ENCODE measurements around the gene ZNF19. TPM values are rescaled to one million over a fixed set of nuclear protein-coding genes. Genes with fewer than 3 reads are reported as not detected.

Gene ZNF19
- polyA plus RNA-seq, 4 donors, result 1.3 to 8.3 (median 1.9) TPM

DNA sequence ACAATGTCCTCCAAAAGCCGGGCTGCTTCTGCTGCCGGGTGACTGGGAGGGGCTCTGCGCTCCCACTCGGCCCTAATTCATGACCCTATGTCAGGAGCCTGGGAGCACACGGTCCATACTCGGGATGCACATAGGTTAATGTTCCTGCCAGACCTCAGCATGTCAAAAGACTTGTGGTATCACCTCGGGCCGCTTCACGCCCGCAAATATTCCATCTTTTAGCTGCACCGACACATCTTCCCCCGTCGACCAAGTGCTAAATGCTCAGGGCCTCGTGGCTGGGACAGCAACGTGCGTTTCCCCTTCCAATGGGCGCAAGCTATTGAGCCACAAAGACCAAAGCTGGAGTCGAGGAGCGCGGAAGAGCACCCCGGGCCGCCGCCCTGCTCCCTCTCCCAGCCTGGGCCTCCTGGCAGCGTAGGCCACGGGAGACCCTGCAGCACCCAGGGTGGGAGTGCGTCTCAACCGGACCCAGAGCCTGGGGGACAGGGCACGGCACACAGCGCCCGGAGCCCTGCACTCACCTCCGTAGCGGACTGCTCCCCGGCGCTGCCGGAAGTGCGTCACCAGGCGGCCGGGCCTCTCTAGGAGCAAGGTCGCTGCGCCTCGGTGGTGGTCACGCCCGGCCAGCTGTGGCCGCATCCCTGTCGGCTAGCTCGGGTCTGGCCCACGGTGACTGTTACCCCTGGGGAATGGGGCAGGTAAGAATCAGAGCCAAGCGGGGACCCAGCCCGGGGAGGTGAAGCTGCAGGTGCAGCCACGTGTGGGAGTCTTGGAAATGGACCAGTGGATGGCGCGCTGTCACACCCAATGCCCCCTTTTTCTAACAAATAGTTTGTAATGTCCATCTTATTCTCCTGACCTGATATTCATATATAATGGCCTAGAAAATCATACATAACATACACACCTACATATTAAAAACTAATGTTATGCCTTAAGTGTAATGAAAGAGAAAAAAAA, 27.2 kb downstream of the ZNF19 start, which contains the start of gene ZNF23:
ZNF23 (minus strand) TSS at position 562 of the 963 bp plus-strand sequence. CDS start 5,451 bp downstream, outside the sequence.
- H3K27me3 ChIP-seq (ENCODE audit: control insufficient read depth in 3 of 3, insufficient read depth in 3 of 3, low read length in 3 of 3), result no peaks in the 10 kb centered on the region

DNA sequence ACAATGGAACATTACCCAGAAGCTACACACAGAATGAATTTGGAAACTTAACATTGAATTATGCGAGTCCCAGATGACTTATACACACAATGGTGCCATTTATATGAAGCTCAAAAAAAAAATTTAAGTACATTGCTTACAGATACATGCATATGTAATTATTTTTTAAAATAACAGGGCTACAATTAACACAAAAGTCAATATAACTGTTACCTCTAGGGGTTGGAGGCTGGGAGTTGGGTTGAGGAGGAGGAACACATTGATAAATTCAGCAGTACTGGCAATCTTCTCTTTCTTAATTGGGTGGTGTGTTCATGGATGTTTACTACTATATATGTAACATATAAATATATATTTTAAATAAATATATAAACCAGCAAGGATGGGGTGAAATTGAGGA, 28.2 kb downstream of the ZNF19 start:
- Histone ChIP-seq H3K4me3 (ENCODE audit: low read depth in 1 of 3, low read length in 3 of 3) (no peak overlapping the region), H3K36me3 (ENCODE audit: control insufficient read depth in 3 of 3, insufficient read depth in 2 of 3, low read depth in 1 of 3, low read length in 3 of 3) (peaks cover 0 to 10% (median under 1%) of the 10 kb centered on the region in 3 donors), H3K27ac (ENCODE audit: low read depth in 1 of 3, low read length in 2 of 3) (no peak overlapping the region), H3K9me3 (ENCODE audit: control insufficient read depth in 2 of 2, insufficient read depth in 1 of 2, low read depth in 1 of 2, low read length in 1 of 2) (no peaks in the 10 kb centered on the region), H3K27me3 (ENCODE audit: control insufficient read depth in 3 of 3, insufficient read depth in 3 of 3, low read length in 3 of 3) (no peaks in the 10 kb centered on the region), H3K4me1 (ENCODE audit: control insufficient read depth in 3 of 3, insufficient read depth in 2 of 3, low read depth in 1 of 3, low read length in 2 of 3) (no peaks in the 10 kb centered on the region)
- DNase-seq (no peak), FAIRE-seq (no peak)
- 93 to 98% (median 93%) methylated on average over 1 of the region's 1 CpG for WGBS, 3 donors

More for the DNA sequence above, 27.2 kb downstream of the ZNF19 start, which contains the start of gene ZNF23:
- no peak for FAIRE-seq
- DNase-seq, result peak; percentile 81 to 91
- H3K27ac ChIP-seq (ENCODE audit: low read depth in 1 of 3, low read length in 2 of 3), result peak within 1 kb of the TSS; percentile 58 to 94 (median 69)
- H3K9me3 ChIP-seq (ENCODE audit: control insufficient read depth in 2 of 2, insufficient read depth in 1 of 2, low read depth in 1 of 2, low read length in 1 of 2), result no peaks in the 10 kb centered on the region
- peak within 1 kb of the TSS; percentile 53 to 92 (median 77) for H3K4me3 ChIP-seq (ENCODE audit: low read depth in 1 of 3, low read length in 3 of 3)
- WGBS, 3 donors, result 0 to 1% (median 0%) methylated on average over 51 to 52 of the region's 52 CpGs
- H3K36me3 ChIP-seq (ENCODE audit: control insufficient read depth in 3 of 3, insufficient read depth in 2 of 3, low read depth in 1 of 3, low read length in 3 of 3), result peaks cover 0 to 2% (median 0%) of the 10 kb centered on the region in 3 donors
- no peaks in the 10 kb centered on the region for H3K4me1 ChIP-seq (ENCODE audit: control insufficient read depth in 3 of 3, insufficient read depth in 2 of 3, low read depth in 1 of 3, low read length in 2 of 3)

DNA sequence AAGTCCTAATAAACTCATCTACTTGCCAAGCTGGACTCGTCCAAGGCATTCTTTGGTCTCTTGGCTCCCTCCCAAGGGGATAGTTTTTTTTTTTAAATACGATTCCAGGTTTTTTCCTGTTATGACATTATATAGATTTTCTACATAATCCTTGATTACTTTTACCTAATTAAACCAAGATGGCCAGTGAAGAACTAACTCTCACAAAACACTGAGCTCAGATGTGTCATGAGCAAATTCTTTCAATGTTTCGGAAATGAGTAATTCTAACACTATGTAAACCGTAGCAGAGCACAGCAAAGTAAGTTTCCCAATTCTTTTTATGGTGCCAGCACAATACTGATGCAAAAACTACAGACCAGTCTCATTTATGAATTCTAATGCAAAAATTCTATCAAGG, 28.9 kb downstream of the ZNF19 start:
- H3K4me3 ChIP-seq (ENCODE audit: low read depth in 1 of 3, low read length in 3 of 3), result no peak overlapping the region
- FAIRE-seq, result no peak
- 76 to 97% (median 87%) methylated on average over 4 of the region's 4 CpGs for WGBS, 3 donors

DNA sequence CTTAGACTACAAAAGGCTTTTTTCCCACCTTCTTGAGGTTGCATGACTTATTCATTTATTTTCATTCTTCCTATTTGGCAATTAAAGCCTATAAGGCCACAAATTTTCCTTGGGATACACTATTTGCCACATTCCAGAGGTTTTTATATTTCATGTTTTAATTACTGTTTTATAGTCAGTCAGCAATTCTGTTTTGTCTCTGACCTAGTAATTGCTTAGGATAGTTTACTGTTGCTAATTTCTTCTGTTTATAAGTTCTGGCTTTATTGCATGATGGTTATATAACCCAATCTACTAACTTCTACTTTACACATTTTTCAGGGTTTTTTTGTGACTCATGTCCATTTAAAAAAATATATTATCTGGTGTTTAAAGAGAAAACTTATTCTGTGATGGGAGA, 29.6 kb downstream of the ZNF19 start:
- Histone ChIP-seq H3K4me1 (ENCODE audit: control insufficient read depth in 3 of 3, insufficient read depth in 2 of 3, low read depth in 1 of 3, low read length in 2 of 3) (no peaks in the 10 kb centered on the region), H3K27me3 (ENCODE audit: control insufficient read depth in 3 of 3, insufficient read depth in 3 of 3, low read length in 3 of 3) (no peaks in the 10 kb centered on the region), H3K27ac (ENCODE audit: low read depth in 1 of 3, low read length in 2 of 3) (no peak overlapping the region), H3K9me3 (ENCODE audit: control insufficient read depth in 2 of 2, insufficient read depth in 1 of 2, low read depth in 1 of 2, low read length in 1 of 2) (peaks cover 0 to 2% of the 10 kb centered on the region in 2 donors), H3K36me3 (ENCODE audit: control insufficient read depth in 3 of 3, insufficient read depth in 2 of 3, low read depth in 1 of 3, low read length in 3 of 3) (peaks cover 0 to 23% (median 2%) of the 10 kb centered on the region in 3 donors), H3K4me3 (ENCODE audit: low read depth in 1 of 3, low read length in 3 of 3) (no peak overlapping the region)
- no peak for DNase-seq
- FAIRE-seq, result no peak

More for the DNA sequence above, 28.9 kb downstream of the ZNF19 start:
- H3K9me3 ChIP-seq (ENCODE audit: control insufficient read depth in 2 of 2, insufficient read depth in 1 of 2, low read depth in 1 of 2, low read length in 1 of 2), result peaks cover 0 to 2% of the 10 kb centered on the region in 2 donors
- no peaks in the 10 kb centered on the region for H3K4me1 ChIP-seq (ENCODE audit: control insufficient read depth in 3 of 3, insufficient read depth in 2 of 3, low read depth in 1 of 3, low read length in 2 of 3)
- H3K27ac ChIP-seq (ENCODE audit: low read depth in 1 of 3, low read length in 2 of 3), result no peak overlapping the region
- no peak for DNase-seq
- H3K36me3 ChIP-seq (ENCODE audit: control insufficient read depth in 3 of 3, insufficient read depth in 2 of 3, low read depth in 1 of 3, low read length in 3 of 3), result peaks cover 0 to 16% (median 2%) of the 10 kb centered on the region in 3 donors
- no peaks in the 10 kb centered on the region for H3K27me3 ChIP-seq (ENCODE audit: control insufficient read depth in 3 of 3, insufficient read depth in 3 of 3, low read length in 3 of 3)

DNA sequence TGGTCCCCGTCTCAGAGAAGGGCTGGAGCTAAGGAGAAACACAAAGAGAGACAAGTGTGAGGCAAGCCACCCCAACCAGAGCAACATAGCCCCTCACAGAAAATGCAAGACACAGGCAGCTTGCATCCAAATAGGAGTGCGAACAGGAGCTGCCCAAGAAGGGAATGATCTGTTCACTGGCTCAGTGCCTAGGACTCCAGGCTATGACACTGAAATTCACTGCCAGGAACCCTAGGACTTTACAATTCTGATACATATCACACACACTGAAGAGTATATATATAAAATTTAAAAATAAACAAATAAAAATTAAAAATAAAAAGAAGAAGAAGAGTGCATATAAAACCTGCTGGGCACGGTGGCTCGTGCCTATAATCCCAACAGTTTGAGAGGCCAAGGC, 32.3 kb downstream of the ZNF19 start:
- DNase-seq, result no peak
- H3K9me3 ChIP-seq (ENCODE audit: control insufficient read depth in 2 of 2, insufficient read depth in 1 of 2, low read depth in 1 of 2, low read length in 1 of 2), result peaks cover 0 to 15% of the 10 kb centered on the region in 2 donors
- no peaks in the 10 kb centered on the region for H3K27me3 ChIP-seq (ENCODE audit: control insufficient read depth in 3 of 3, insufficient read depth in 3 of 3, low read length in 3 of 3)
- no peak overlapping the region for H3K27ac ChIP-seq (ENCODE audit: low read depth in 1 of 3, low read length in 2 of 3)
- no peaks in the 10 kb centered on the region for H3K4me1 ChIP-seq (ENCODE audit: control insufficient read depth in 3 of 3, insufficient read depth in 2 of 3, low read depth in 1 of 3, low read length in 2 of 3)
- H3K36me3 ChIP-seq (ENCODE audit: control insufficient read depth in 3 of 3, insufficient read depth in 2 of 3, low read depth in 1 of 3, low read length in 3 of 3), result peaks cover 5 to 38% (median 15%) of the 10 kb centered on the region in 3 donors
- WGBS, 3 donors, result 93 to 97% (median 95%) methylated on average over 4 of the region's 4 CpGs
- no peak overlapping the region for H3K4me3 ChIP-seq (ENCODE audit: low read depth in 1 of 3, low read length in 3 of 3)
- FAIRE-seq, result no peak

DNA sequence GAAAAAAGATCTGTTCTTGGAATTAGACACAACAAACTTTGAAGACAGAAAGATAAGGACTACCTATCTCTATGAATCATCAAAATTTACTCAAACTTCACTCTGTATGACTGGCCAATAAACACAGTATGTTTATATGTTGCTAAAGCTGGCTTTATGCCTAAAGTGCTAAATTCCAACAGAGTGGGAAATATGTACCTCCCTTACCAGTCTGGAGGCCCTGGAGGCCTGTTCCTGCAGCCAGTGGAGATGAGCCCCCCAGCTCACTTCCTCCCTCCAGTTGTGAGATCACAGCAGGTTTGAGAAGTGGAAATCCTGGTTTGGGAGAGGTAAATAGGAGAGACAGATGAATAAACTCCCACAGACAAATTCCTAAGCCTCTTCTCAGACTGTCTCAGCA, 36.1 kb downstream of the ZNF19 start:
- no peak overlapping the region for H3K27ac ChIP-seq (ENCODE audit: low read depth in 1 of 3, low read length in 2 of 3)
- no peak overlapping the region for H3K4me3 ChIP-seq (ENCODE audit: low read depth in 1 of 3, low read length in 3 of 3)
- DNase-seq (no peak), FAIRE-seq (no peak)
- H3K36me3 ChIP-seq (ENCODE audit: control insufficient read depth in 3 of 3, insufficient read depth in 2 of 3, low read depth in 1 of 3, low read length in 3 of 3), result peaks cover 21 to 46% (median 38%) of the 10 kb centered on the region in 3 donors
- no peaks in the 10 kb centered on the region for H3K4me1 ChIP-seq (ENCODE audit: control insufficient read depth in 3 of 3, insufficient read depth in 2 of 3, low read depth in 1 of 3, low read length in 2 of 3)
- no peaks in the 10 kb centered on the region for H3K27me3 ChIP-seq (ENCODE audit: control insufficient read depth in 3 of 3, insufficient read depth in 3 of 3, low read length in 3 of 3)
- peaks cover 0 to 46% of the 10 kb centered on the region in 2 donors for H3K9me3 ChIP-seq (ENCODE audit: control insufficient read depth in 2 of 2, insufficient read depth in 1 of 2, low read depth in 1 of 2, low read length in 1 of 2)

DNA sequence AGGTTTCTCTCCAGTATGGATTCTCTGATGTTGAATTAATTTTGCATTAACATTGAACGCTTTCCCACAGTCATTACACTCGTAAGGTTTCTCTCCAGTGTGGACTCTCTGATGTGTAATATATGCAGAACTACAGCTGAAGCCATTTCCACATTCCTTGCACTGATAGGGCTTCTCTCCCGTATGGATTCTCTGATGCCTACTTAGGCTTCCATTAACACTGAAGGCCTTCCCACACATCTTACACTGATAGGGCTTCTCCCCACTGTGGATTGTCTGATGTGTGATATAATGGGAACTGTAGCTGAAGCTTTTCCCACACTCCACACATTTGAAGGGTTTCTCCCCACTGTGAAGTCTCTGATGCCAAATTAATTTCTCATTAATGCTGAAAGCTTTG, 40.1 kb downstream of the ZNF19 start:
- no peak overlapping the region for H3K4me3 ChIP-seq (ENCODE audit: low read depth in 1 of 3, low read length in 3 of 3)
- 95 to 99% (median 96%) methylated on average over 3 of the region's 3 CpGs for WGBS, 3 donors
- FAIRE-seq (no peak), DNase-seq (no peak)
- H3K4me1 ChIP-seq (ENCODE audit: control insufficient read depth in 3 of 3, insufficient read depth in 2 of 3, low read depth in 1 of 3, low read length in 2 of 3), result no peaks in the 10 kb centered on the region
- H3K27me3 ChIP-seq (ENCODE audit: control insufficient read depth in 3 of 3, insufficient read depth in 3 of 3, low read length in 3 of 3), result no peaks in the 10 kb centered on the region
- H3K9me3 ChIP-seq (ENCODE audit: control insufficient read depth in 2 of 2, insufficient read depth in 1 of 2, low read depth in 1 of 2, low read length in 1 of 2), result peaks cover 2 to 71% of the 10 kb centered on the region in 2 donors
- no peak overlapping the region for H3K27ac ChIP-seq (ENCODE audit: low read depth in 1 of 3, low read length in 2 of 3)
- peaks cover 21 to 36% (median 22%) of the 10 kb centered on the region in 3 donors for H3K36me3 ChIP-seq (ENCODE audit: control insufficient read depth in 3 of 3, insufficient read depth in 2 of 3, low read depth in 1 of 3, low read length in 3 of 3)

DNA sequence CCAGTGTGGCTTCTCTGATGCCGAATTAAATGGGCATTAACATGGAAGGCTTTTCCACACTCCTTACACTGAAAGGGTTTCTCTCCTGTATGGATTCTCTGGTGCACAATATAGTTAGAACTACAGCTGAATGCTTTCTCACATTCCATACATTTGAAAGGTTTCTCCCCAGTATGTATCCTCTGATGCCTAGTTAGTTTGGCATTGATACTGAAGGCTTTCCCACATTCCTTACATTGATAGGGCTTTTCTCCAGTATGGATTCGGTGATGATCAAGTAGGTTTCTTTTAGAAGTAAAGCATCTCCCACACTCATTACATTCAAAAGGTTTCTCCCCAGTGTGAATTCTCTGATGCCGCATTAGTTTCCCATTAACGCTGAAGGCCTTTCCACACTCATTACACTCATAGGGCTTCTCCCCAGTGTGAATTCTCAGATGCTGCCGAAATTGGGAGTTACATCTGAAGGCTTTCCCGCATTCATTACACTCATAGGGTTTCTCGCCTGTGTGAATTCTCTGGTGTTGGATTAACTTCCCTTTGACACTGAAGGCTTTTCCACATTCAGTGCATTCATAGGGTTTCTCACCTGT, 40.8 kb downstream of the ZNF19 start:
- Histone ChIP-seq H3K27ac (ENCODE audit: low read depth in 1 of 3, low read length in 2 of 3) (no peak overlapping the region), H3K4me3 (ENCODE audit: low read depth in 1 of 3, low read length in 3 of 3) (no peak overlapping the region), H3K4me1 (ENCODE audit: control insufficient read depth in 3 of 3, insufficient read depth in 2 of 3, low read depth in 1 of 3, low read length in 2 of 3) (no peaks in the 10 kb centered on the region), H3K36me3 (ENCODE audit: control insufficient read depth in 3 of 3, insufficient read depth in 2 of 3, low read depth in 1 of 3, low read length in 3 of 3) (peaks cover 18 to 34% (median 21%) of the 10 kb centered on the region in 3 donors), H3K9me3 (ENCODE audit: control insufficient read depth in 2 of 2, insufficient read depth in 1 of 2, low read depth in 1 of 2, low read length in 1 of 2) (peaks cover 2 to 71% of the 10 kb centered on the region in 2 donors), H3K27me3 (ENCODE audit: control insufficient read depth in 3 of 3, insufficient read depth in 3 of 3, low read length in 3 of 3) (no peaks in the 10 kb centered on the region)
- DNase-seq, result no peak
- WGBS, 3 donors, result 96 to 98% (median 97%) methylated on average over 7 of the region's 7 CpGs
- no peak for FAIRE-seq
